ENCODE results near the gene CARF.
"Not testable (repeated sequence)": the region's sequence is repeated elsewhere in the genome, so short reads cannot be mapped to it uniquely, and the experiment has no call there.

Gene CARF

GRCh38 chr2:202934456-202934855 lies 22.4 kb downstream of the CARF start:
- FAIRE-seq = no peak
- no peak for DNase-seq (ENCODE audit: low spot score)

DNA sequence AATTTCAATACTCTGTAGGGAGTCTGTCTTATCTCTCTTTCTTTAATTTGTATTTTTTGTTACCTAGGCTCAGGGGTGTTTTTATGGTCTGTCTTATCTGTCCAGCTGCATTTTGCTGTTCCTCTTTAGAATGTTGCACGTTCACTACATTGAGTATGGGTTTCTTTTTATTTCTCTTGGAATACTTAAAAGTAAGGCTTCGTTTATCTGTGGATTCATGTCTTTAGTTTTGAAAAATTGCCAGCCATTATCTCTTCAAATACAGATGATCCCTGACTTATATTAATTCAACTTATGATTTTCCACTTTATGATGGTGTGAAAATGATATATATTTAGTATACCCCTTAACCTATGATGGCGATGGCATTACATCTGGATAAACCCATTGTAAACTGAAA lies 26.9 kb downstream of the CARF start:
- FAIRE-seq = no peak

GRCh38 chr2:202941771-202942170 lies 29.7 kb downstream of the CARF start:
- no peak for FAIRE-seq

More for the DNA sequence above, 26.9 kb downstream of the CARF start:
- no peak for DNase-seq (ENCODE audit: low spot score)

GRCh38 chr2:202944408-202944807 lies 32.3 kb downstream of the CARF start:
- no peak for DNase-seq (ENCODE audit: low spot score)
- no peak for FAIRE-seq

More at GRCh38 chr2:202941771-202942170, 29.7 kb downstream of the CARF start:
- no peak for DNase-seq (ENCODE audit: low spot score)

GRCh38 chr2:202944816-202945215 lies 32.7 kb downstream of the CARF start:
- no peak for FAIRE-seq
- no peak for DNase-seq (ENCODE audit: low spot score)

- DNase-seq (ENCODE audit: low spot score) (no peak), FAIRE-seq (no peak)
Observed at GRCh38 chr2:202945497-202945896, 33.4 kb downstream of the CARF start.

- not testable (repeated sequence) for DNase-seq (ENCODE audit: low spot score); FAIRE-seq
Observed at GRCh38 chr2:202949333-202949732, 37.3 kb downstream of the CARF start.

GRCh38 chr2:202950592-202950991 lies 38.5 kb downstream of the CARF start:
- no peak for DNase-seq (ENCODE audit: low spot score)
- no peak for FAIRE-seq

- FAIRE-seq = no peak
- no peak for DNase-seq (ENCODE audit: low spot score)
Observed at GRCh38 chr2:202960524-202960923, 48.4 kb downstream of the CARF start.

DNA sequence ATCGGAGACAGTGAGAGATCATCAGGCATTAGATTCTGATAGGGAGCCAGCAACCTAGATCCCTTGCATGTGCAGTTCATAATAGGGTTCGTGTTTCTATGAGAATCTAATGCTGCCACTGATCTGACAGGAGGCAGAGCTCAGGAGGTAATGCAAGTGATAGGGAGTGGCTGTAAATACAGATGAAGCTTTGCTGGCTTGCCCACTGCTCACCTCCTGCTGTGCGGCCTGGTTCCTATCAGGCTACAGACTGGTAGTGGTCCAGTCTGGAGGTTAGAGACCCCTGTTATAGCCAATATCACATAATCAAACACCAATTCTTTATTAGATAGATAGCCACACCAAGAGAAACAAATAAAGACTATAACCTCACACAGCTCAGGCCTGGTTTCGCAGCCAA lies 51.6 kb downstream of the CARF start:
- FAIRE-seq = no peak
- no peak for DNase-seq (ENCODE audit: low spot score)

GRCh38 chr2:202965810-202966460 lies 53.9 kb downstream of the CARF start:
- FAIRE-seq (no peak), DNase-seq (ENCODE audit: low spot score) (peak; percentile 47)

- FAIRE-seq; DNase-seq (ENCODE audit: low spot score): not testable (repeated sequence)
Observed at GRCh38 chr2:202969404-202969803, 57.3 kb downstream of the CARF start.

DNA sequence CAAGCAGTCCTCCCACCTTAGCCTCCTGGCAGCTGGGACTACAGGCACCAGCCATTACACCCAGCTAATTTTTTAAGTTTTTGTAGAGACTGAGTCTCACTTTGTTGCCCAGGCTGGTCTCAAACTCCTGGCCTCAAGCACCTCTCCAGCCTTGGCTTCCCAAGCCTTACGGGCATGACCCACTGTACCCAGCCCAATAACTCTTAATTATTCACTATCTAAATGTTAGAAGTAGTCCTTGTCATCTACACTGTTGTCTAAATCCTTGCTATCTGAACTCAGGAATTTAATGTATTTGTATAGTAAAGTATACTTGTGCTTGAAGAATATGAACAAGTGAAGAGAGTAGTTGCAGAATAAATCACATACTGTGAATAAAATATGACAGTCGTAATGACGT lies 64.7 kb downstream of the CARF start:
- no peak for DNase-seq (ENCODE audit: low spot score)
- FAIRE-seq = no peak

GRCh38 chr2:202982779-202983491 lies 70.9 kb downstream of the CARF start:
- DNase-seq (ENCODE audit: low spot score) (no peak), FAIRE-seq (no peak)

DNA sequence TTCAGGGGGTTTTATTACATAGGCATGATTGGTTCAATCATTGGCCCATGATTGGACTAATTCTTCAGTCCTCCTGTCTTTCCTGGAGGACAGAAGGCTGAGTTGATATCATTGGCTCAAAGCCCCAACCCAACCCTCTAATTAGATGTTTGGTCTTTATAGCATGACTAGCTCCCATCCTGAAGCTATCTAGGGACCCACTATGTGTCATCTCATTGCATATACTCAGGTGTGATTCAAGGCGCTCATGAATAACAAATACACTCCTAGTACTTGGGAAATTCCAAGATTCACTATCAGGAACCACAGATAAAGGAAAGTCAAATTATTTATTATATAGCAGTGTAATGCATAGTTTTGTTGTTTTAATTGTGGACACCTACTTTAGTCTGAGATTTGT lies 77.7 kb downstream of the CARF start:
- FAIRE-seq = no peak
- DNase-seq (ENCODE audit: low spot score) = no peak

GRCh38 chr2:202990501-202990900 lies 78.4 kb downstream of the CARF start:
- FAIRE-seq = no peak
- no peak for DNase-seq (ENCODE audit: low spot score)

DNA sequence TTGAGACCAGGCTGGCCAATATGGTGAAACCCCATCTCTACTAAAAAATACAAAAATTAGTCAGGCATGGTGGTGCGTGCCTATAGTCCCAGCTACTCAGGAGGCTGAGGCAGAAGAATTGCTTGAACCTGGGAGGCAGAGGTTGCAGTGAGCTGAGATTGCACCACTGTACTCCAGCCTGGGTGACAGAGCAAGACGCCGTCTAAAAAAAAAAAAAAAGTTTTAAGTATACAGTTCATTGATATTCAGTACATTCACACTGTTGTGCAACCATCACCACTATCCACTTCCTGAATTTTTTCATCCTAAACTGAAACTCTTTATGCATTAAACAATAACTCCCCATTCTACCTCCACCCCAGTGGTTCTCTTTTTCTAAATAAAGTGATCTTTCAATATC lies 85.0 kb downstream of the CARF start:
- not testable (repeated sequence) for FAIRE-seq; DNase-seq (ENCODE audit: low spot score)

- FAIRE-seq = no peak
Observed at GRCh38 chr2:203002054-203002821, 90.2 kb downstream of the CARF start.

DNA sequence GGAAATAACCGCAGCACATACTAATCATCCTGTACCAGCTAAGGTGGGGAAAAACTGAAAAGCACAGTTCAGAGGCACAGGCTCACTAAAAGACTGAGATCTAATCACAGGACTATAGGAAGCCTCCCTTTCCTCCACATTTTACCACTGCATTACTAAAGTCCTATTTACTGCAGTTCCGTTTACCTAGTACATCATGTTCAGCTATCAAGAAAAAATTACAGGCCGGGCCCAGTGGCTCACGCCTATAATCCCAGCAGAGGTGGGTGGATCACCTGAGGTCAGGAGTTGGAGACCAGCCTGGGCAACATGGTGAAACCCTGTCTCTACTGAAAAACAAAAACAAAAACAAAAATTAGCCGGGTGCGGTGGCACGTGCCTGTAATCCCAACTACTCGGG lies 91.6 kb downstream of the CARF start:
- no peak for DNase-seq (ENCODE audit: low spot score)
- no peak for FAIRE-seq

More at GRCh38 chr2:203002054-203002821, 90.2 kb downstream of the CARF start:
- DNase-seq (ENCODE audit: low spot score) = no peak

- FAIRE-seq (peak; percentile 96), DNase-seq (ENCODE audit: low spot score) (peak; percentile 97)
Observed at GRCh38 chr2:203014456-203015199, 102.6 kb downstream of the CARF start, which contains the start of gene NBEAL1. Gene NBEAL1, plus strand, starts transcription at chr2:203014875. Its CDS starts 1,510 bp downstream, at chr2:203016385.

- DNase-seq (ENCODE audit: low spot score) (no peak), FAIRE-seq (no peak)
Observed at GRCh38 chr2:203016716-203017115, 104.6 kb downstream of the CARF start.

All from urothelium cell line (cell line).